ENCODE measurements around the gene CYGB. TPM values are rescaled to one million over a fixed set of nuclear protein-coding genes. Genes with fewer than 3 reads are reported as not detected.

The CYGB gene
- polyA plus RNA-seq, 1 donor (not counting 4 experiments of a cell fraction or from before 2014, with no cell fraction given): 10.3 TPM

DNA sequence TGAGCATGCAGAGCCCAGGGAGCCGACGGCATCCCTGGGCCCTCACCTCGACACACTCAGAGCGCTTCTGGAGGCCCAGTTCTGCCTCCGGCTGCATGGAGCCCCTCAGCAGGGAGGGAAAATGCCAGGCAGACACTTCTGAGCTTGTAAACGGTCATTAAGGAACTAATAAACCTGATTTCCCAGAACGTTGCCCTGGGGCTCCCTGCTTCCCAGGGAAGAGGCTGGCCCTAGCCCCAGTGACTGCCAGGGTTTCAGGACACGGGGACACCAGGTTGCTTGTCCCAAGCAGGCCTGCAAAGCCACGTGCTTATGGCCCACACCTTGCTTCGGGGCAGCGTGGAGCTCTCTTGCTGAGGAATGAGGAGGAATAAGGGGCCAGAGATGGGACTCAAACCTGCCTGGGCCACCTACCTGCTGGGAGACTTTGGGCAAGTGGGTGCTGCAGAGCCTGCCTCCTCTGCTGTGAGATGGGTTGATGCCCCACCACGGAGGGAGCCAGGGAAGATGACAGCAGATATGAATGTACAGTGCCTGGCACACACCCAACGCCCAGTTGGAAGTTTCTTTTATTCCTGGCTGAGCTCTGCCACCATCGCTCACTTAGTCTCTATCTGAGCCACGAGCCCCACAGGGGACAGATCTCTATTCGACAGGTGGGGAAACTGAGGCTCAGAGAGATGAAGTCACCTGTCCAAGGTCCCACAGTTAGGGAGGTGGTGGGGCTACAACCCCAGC is 41.7 kb downstream of the CYGB start:
- Histone ChIP-seq H3K36me3 (ENCODE audit: control insufficient read depth in 2 of 2, extremely low read depth in 1 of 2, insufficient read depth in 2 of 2, low read length in 2 of 2) (peaks cover 5 to 6% of the 10 kb centered on the region in 2 experiments), H3K27ac (ENCODE audit: control insufficient read depth, insufficient read depth, low read length) (no peak overlapping the region), H2AFZ (ENCODE audit: control insufficient read depth, low read length) (no peak overlapping the region), H3K4me3 (ENCODE audit: control insufficient read depth in 2 of 3, extremely low read depth in 1 of 3, insufficient read depth in 2 of 3, low read depth in 1 of 3, low read length in 3 of 3) (no peak overlapping the region), H3K27me3 (ENCODE audit: control insufficient read depth, extremely low read depth, insufficient read depth, low read length) (no peaks in the 10 kb centered on the region), H3K9ac (ENCODE audit: control insufficient read depth, extremely low read depth, insufficient read depth, low read length) (no peak overlapping the region), H3K9me3 (ENCODE audit: control insufficient read depth, low read depth, low read length) (no peaks in the 10 kb centered on the region), H3K79me2 (ENCODE audit: control insufficient read depth, insufficient read depth, low read length) (peaks cover 59% of the 10 kb centered on the region), H3K4me1 (ENCODE audit: control insufficient read depth, extremely low read depth, insufficient read depth, low read length) (peaks cover 49% of the 10 kb centered on the region), H3K4me2 (ENCODE audit: control insufficient read depth, extremely low read depth, insufficient read depth, low read depth, low read length) (no peak overlapping the region), H4K20me1 (ENCODE audit: control insufficient read depth, extremely low read depth, insufficient read depth, low read length) (peaks cover 21% of the 10 kb centered on the region), H3K9me1 (ENCODE audit: control insufficient read depth, extremely low read depth, insufficient read depth, low read length) (peaks cover 3% of the 10 kb centered on the region)
- TF ChIP-seq, protein P1, sequence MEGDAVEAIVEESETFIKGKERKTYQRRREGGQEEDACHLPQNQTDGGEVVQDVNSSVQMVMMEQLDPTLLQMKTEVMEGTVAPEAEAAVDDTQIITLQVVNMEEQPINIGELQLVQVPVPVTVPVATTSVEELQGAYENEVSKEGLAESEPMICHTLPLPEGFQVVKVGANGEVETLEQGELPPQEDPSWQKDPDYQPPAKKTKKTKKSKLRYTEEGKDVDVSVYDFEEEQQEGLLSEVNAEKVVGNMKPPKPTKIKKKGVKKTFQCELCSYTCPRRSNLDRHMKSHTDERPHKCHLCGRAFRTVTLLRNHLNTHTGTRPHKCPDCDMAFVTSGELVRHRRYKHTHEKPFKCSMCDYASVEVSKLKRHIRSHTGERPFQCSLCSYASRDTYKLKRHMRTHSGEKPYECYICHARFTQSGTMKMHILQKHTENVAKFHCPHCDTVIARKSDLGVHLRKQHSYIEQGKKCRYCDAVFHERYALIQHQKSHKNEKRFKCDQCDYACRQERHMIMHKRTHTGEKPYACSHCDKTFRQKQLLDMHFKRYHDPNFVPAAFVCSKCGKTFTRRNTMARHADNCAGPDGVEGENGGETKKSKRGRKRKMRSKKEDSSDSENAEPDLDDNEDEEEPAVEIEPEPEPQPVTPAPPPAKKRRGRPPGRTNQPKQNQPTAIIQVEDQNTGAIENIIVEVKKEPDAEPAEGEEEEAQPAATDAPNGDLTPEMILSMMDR (optimal IDR thresholded peaks at IDR 0.05 in 1 of 3, IDR thresholded peaks at IDR 0.05 in 1 of 3, conservative IDR thresholded peaks at IDR 0.05 in 1 of 3; ENCODE audit: extremely low read depth in 1 of 3, insufficient read depth in 2 of 3, low read length in 3 of 3): no peak
- TF ChIP-seq EZH2 (IDR thresholded peaks at IDR 0.05; ENCODE audit: low read length): no peak
- dilution Hi-C loops (cut with MboI; ENCODE audit: extremely low pct_ligation_motif_present, low sequenced_read_pairs): no loop called here
- FAIRE-seq (no peak), DNase-seq (ENCODE audit: low read depth, low spot score) (no peak)

DNA sequence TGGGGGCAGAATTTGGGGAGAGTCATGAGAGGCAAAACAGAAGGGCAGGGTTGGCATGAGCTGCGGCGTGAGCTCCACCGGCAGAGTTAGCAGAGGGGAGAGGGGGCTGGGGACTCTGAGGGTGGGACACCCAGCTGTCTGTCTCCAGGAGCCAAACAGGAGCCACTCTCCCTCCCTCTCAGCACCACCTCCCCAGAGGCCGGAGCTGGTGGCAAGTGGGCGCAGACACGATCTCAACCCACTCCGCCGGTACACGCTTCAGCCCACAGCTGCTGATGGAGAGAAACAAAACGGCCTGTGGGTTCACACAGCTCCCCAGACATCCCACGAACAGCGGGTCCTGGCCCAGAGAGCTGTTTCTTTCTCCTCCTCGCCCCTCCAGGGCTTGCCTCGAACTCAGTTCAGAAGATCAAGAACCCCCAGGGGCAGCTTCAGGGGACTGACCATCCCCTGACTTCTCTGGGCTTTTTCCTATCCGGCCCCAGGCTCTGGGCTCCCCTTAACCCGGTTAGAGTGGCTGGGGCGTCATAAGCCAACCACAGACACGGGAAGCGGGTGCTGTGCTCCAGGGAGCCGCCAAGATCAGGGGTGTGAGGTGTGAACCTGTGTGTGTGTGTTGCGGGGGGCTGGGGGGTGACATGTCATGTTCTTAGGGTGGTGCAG is 43.9 kb downstream of the CYGB start:
- Histone ChIP-seq H3K4me2 (ENCODE audit: control insufficient read depth, extremely low read depth, insufficient read depth, low read depth, low read length) (peak overlapping the region; percentile 58), H3K4me1 (ENCODE audit: control insufficient read depth, extremely low read depth, insufficient read depth, low read length) (peaks cover 39% of the 10 kb centered on the region), H3K27me3 (ENCODE audit: control insufficient read depth, extremely low read depth, insufficient read depth, low read length) (no peaks in the 10 kb centered on the region), H3K9me3 (ENCODE audit: control insufficient read depth, low read depth, low read length) (no peaks in the 10 kb centered on the region), H3K4me3 (ENCODE audit: control insufficient read depth in 2 of 3, extremely low read depth in 1 of 3, insufficient read depth in 2 of 3, low read depth in 1 of 3, low read length in 3 of 3) (no peak overlapping the region), H3K79me2 (ENCODE audit: control insufficient read depth, insufficient read depth, low read length) (peaks cover 37% of the 10 kb centered on the region), H3K9ac (ENCODE audit: control insufficient read depth, extremely low read depth, insufficient read depth, low read length) (no peak overlapping the region), H3K9me1 (ENCODE audit: control insufficient read depth, extremely low read depth, insufficient read depth, low read length) (peaks cover 3% of the 10 kb centered on the region), H4K20me1 (ENCODE audit: control insufficient read depth, extremely low read depth, insufficient read depth, low read length) (peaks cover 21% of the 10 kb centered on the region), H2AFZ (ENCODE audit: control insufficient read depth, low read length) (no peak overlapping the region), H3K27ac (ENCODE audit: control insufficient read depth, insufficient read depth, low read length) (peak overlapping the region; percentile 20), H3K36me3 (ENCODE audit: control insufficient read depth in 2 of 2, extremely low read depth in 1 of 2, insufficient read depth in 2 of 2, low read length in 2 of 2) (peaks cover 5 to 6% of the 10 kb centered on the region in 2 experiments)
- no peak for FAIRE-seq
- TF ChIP-seq, protein P1 (optimal IDR thresholded peaks at IDR 0.05 in 1 of 3, IDR thresholded peaks at IDR 0.05 in 1 of 3, conservative IDR thresholded peaks at IDR 0.05 in 1 of 3; ENCODE audit: extremely low read depth in 1 of 3, insufficient read depth in 2 of 3, low read length in 3 of 3): no peak
- no peak for TF ChIP-seq EZH2 (IDR thresholded peaks at IDR 0.05; ENCODE audit: low read length)
- dilution Hi-C loops (cut with MboI; ENCODE audit: extremely low pct_ligation_motif_present, low sequenced_read_pairs): no loop called here
- no peak for DNase-seq (ENCODE audit: low read depth, low spot score)
